Activated T-cell treated with anti-CD3 and anti-CD28 coated beads for 24 hours (primary cell): Measurements from ENCODE around the gene OPCML.

Source experiments
- DNase-seq: peaks from one replicate; pipeline ENCODE4 v3.0.0-alpha.2; 2020; ENCODE audit warnings: low read depth

The OPCML gene

GRCh38 chr11:132605825-132606570 lies 926.3 kb downstream of the OPCML start:
- DNase-seq, result no peak

DNA sequence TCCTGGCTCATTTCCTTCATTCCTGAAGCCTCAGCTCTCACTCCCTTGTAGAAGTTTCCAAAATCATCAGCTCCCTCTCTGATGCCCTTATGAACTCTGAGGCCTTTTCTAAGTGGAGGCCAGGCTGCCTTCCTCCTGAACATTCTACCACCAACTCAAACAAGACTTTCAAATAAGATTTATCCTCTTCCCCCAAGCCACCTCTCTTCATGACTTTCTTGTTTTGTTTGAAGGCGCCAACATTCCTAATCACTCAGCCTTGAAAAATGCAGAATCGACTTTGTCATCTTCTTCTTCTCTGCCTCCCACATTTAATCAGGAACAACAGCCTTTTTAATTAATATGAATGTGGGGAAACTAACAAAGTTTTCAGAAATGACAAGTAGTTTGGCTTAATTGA lies 927.9 kb downstream of the OPCML start:
- DNase-seq, result no peak

- DNase-seq, result no peak
Observed at GRCh38 chr11:132601875-132602274, 930.4 kb downstream of the OPCML start.

DNA sequence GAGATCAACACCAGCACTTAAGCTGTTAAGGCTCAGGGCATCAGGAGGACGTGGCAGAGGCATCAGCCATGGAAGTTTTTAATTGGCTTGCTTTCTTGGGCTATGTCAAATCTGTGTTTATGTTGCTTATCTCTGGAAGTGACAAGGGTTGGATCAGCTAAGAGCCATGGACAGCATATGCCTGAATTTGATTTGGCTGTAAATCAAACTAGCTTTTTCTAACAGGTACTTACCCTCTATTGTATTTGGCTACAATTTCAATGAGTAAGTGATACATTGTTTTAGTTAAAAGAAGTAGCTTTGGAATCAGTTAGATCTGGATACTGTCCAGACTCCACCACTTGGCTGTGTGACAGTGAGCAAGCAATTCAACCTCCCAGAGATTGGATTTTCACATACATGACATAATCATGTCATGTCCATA lies 936.6 kb downstream of the OPCML start:
- no peak for DNase-seq

DNA sequence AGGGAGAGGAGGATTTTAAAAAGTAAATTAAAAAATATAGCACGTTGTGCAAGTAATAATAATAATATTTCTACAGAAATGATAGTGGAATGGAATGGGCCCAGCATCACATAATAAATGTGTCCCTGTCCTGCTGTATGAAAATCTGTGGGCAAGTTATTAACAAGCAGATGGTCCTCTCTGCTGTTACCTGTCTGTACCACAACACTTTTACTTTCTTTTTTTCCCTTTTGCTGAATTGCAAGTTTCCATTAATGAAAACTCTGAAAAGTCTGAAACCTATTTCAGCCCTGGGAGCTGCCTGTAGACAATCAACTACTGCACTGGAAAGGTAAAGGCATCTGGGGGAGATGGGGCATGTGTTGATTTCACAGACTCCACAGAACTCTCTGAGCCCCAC lies 937.1 kb downstream of the OPCML start:
- DNase-seq, result no peak

- DNase-seq, result no peak
Observed at GRCh38 chr11:132590986-132591385, 941.3 kb downstream of the OPCML start.

DNA sequence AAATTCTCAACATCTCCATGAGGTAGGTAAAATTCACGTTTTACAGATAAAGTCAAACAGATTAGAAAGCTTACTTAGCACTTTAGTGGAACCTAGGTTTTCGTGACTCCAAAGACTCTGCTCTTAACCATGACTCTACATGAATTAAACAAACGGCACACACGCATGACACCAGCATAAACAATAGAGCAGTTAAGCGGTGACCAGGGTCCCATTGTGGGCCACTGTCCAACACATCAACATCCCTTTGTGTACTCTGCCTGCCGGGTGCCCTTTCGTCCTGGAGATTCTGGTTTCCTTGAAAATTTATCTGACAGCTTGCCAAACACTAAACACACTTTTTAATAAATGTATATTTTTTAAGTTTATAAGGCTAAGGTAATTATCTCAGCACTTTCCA lies 941.7 kb downstream of the OPCML start:
- no peak for DNase-seq

DNA sequence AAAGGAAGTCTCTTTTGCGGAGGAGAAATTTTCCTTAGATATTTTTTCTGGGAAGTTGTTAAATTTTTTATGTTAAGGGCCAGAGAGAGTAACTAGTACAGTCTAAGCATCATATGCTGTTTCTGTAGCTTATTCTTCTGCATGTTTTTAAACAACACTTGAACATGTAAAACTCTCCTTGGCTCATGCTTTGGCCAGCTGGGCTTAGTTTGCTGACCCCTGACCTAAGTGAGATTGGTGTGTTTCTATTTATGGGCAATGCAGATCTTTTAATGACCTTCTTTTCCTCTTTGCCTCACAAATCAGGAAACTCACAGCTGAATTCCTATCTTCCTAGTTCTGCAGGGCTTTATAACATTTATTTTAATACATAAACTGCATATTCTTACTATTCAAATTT lies 942.5 kb downstream of the OPCML start:
- DNase-seq, result no peak

DNA sequence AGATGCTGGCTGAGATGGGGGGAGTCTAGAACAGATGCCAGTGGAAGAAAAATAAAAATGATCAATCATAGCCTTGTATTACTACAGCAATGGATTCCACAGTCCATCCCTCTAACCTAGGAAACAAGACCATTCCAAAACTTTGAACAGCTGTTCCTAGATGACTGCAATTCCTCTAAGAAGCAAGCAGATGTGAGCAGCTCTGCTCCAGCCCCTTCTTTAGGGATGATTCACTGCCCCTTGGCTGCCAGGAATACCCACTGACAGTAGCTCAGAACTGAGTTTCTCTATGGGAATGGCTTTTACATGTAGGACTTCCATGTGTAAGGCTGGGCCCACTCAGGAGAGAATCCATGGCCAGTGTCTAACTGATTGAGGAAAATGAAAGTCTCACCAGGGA lies 943.9 kb downstream of the OPCML start:
- no peak for DNase-seq

DNA sequence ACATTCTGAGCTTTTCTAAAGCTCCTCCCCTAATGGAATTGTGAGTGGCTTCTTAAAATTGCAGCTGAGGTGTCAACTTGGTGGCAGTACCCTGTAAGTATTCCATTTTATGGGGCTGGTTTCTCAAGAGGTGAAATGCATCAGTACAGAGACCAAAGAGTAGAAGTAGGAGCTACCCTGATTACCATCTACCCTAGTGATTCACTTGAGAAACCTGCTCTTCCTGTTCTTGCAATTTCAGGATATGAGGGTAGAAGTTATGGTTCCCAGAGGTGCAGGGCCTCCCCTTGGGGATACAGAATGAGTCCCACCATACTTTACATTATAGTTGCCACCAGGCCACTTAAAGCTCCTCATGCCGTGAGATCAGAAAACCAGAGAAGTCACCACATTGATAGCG lies 944.6 kb downstream of the OPCML start:
- no peak for DNase-seq

DNA sequence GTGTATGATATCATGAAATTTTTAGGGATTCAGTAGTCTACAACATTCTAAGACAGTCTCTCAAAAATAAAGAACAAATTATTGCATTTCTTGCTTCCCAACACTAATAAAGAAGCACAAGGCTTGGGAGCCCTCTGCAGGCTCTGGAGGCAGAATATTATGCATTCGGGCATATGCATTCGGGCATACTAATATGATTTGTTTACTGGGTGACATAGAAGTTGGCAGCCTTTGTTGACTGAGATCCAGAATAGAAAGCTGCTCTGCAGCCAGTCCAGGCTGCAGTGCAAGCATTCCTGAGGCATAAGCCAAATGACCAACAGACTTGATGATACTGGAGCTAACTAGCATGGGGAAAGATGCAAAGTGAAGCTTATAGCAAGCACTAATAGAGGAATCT lies 945.5 kb downstream of the OPCML start:
- no peak for DNase-seq

DNA sequence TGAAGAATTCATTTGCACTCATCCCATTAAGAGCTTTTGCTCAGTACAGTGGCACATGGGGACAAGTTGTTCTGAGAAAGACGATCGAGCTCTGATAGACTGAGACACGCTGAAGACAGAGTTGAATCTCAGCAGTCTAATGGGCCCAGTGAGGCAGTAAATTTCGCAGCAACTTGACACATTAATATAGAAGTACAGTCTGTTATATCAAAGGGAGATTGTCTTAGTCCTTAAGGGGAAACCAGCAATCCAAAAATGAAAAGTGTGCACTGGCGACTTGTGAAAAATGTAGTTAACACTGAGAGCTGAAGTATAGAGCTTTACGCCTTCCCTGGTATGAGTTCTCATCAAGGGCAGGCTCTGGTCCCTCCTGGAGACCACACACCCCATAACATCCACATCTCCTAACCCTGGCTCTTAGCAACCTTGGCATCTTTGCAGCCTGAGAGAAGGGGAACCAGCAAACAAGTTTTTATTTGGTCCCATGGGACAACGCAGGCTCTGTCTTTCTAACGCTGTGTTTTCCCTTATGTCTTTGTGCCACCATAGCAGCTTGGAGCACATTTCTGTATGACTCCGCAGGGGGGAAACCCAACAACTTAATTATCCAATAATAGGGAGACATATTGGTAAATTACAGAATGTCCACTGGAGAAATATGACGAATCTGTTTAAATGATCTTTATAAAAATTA lies 952.5 kb downstream of the OPCML start:
- no peak for DNase-seq

DNA sequence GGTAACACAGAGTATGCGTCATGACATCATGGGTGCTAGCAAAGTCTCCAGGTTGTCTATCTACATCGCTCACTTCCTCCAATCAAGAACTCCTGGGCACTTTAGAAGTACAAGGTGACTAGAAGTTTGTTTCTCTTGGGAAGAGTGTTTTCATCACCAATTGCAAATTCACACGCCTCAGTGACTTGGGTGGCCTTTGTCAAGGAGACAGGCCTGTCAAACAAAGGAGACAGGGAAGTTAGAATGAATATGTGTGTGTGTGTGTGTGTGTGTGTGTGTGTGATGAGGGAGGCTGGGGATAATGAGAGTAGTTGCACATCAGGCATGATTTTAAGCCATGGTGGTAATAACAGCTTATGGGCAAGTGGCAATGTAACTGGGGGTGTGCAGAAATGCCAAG lies 953.2 kb downstream of the OPCML start:
- DNase-seq, result no peak

- no peak for DNase-seq
Observed at GRCh38 chr11:132578580-132578979, 953.7 kb downstream of the OPCML start.

DNA sequence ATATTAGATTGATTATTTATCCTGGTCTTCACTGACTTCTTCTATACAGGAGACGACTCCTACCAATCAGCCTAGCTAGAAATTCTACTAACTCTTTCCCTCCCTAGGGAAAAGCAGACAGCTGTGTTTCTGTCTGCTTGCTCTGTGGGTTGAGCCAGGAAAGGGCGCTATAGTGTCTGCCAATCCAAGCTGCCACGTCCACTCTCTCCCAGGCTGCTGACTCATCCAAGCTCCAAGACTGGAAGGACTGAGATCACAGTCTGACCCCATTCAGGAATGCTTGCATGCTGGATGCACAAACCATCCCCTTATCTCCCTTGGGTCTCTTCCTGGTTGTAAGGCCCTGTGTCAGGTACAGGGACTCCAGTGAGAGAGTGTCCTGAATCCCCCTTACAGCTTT lies 955.6 kb downstream of the OPCML start:
- DNase-seq, result no peak

- DNase-seq, result no peak
Observed at GRCh38 chr11:132564091-132564885, 968.0 kb downstream of the OPCML start.

GRCh38 chr11:132563050-132563449 lies 969.3 kb downstream of the OPCML start:
- no peak for DNase-seq

DNA sequence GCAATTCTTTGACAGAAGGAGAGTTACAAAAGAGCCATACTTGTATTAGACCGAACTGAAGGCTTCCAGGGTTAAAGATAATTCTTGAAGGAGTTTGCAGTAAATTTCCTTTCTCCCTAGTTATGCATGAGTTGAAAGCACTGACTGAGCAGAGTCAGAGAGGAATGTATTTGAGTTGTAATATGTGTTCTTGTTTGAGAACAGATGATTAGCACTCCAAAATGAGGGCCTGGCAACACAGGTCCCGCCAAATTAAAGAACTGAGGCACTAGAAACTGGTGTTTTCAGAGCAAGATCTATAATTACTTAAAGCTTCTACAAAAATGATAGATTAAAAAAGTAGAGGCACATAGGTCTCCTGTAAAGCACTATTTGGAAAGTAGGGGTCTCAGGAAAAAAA lies 970.4 kb downstream of the OPCML start:
- no peak for DNase-seq

- DNase-seq, result no peak
Observed at GRCh38 chr11:132559331-132560036, 972.8 kb downstream of the OPCML start.

GRCh38 chr11:132556316-132556715 lies 976.0 kb downstream of the OPCML start:
- no peak for DNase-seq

DNA sequence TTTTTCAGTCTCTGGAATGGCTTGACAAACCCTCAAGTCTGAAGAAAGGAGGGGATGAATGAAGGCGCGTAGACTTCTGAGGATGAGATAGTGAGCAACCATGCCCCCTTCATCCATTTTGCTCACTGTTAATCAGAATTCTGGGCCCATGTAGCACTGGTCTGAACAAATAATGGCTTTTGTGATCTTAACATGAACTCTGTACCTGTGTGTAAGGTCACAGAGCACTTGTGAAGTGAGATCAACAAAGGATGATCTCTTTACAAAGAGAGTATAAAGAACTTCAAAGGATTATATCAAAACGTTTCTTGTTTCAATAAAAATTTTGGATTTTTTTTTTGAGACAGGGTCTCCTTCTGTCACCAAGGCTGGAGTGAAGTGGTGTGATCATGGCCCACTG lies 976.7 kb downstream of the OPCML start:
- DNase-seq, result no peak

DNA sequence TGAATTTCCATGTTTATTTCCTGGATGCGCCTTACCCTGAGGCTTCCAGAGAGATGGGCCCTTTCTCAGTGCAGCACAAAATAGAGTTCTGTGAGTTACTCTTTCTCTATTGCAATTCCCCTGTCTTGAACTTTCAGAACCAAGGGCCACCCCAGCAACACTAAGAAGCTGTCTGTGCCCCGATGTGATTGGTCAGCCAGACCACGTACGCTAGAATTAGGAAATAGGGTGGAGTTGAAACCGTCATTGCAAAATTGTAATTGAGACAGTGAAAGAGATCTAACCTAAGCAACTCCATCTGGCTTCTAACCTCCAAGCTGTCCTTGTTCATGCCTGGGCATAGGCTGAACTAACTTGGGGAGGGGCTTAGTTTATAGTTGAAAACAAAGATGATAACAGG lies 981.3 kb downstream of the OPCML start:
- no peak for DNase-seq
